GM20000 (cell line): ENCODE data around the gene ANAPC2.
A peak's percentile ranks its signal among the peaks of the same experiment; 100 is the strongest.

Source experiments
- DNase-seq: peaks from one replicate; pipeline ENCODE4 v3.0.0; 2012; ENCODE audit warnings: low spot score
- TF ChIP-seq, protein P1 (sequence below): IDR thresholded peaks from 2 replicates; pipeline ENCODE4 v1.5.1; 2012; ENCODE audit warnings: mild to moderate bottlenecking, control low read depth; ENCODE audit errors: extremely low read depth, missing control alignments

ANAPC2 gene

DNA sequence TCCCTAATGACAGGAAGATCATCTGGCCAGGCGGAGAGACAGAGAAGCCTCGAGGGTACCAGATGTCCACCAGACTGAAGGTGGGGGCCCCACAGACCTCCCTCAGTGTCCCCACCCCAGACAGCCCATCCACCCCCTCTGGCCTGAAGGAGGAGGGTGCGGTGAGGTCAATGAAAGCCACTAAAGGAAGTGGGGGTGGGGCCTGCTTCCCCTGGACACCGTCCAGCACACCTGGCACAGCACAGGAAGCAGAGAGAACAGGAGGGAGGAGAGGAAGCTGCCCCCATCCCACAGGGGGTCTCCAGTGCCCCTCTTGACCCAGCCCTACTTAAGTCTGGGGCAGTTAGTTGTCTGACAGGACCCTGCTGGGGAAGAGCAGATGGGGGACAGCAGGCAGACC is 29.7 kb downstream of the ANAPC2 start:
- TF ChIP-seq, protein P1, sequence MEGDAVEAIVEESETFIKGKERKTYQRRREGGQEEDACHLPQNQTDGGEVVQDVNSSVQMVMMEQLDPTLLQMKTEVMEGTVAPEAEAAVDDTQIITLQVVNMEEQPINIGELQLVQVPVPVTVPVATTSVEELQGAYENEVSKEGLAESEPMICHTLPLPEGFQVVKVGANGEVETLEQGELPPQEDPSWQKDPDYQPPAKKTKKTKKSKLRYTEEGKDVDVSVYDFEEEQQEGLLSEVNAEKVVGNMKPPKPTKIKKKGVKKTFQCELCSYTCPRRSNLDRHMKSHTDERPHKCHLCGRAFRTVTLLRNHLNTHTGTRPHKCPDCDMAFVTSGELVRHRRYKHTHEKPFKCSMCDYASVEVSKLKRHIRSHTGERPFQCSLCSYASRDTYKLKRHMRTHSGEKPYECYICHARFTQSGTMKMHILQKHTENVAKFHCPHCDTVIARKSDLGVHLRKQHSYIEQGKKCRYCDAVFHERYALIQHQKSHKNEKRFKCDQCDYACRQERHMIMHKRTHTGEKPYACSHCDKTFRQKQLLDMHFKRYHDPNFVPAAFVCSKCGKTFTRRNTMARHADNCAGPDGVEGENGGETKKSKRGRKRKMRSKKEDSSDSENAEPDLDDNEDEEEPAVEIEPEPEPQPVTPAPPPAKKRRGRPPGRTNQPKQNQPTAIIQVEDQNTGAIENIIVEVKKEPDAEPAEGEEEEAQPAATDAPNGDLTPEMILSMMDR, result no peak
- DNase-seq, result no peak

DNA sequence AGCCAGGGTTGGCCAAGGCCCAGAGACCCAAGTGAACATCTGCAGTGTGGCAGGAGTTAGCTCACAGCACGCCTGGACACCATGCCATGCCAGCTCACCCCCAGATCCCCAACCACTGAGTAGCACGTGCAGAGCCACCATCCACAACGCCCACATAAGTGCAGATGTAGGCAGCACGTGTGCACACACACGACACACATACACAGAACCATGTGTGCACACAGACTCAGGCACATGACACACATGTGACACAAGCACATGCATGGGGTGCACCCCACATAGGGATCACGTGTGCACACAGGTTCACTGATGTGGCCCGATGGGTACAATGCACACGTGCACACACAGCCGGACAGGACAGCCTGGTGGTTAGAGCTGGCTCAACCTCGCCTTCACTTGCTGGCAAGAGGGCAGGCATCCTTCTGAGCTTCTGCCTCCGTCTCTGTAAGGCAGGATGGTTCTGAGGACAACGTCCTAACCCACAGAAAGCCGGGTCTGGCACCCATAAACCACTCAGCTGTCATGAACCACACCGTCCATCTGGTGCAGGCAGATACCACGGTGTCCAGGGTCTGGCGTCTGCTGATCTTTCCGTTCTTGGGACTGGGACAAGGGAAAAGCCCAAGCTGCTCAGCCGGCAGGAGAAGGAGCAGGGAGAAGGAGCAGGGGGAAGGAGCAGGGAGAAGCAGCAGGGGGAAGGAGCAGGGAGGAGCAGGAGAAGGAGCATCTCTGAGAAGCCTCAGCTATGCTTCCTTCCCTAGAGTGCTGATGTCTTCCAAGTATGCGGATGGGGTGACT is 30.5 kb downstream of the ANAPC2 start:
- no peak for DNase-seq
- TF ChIP-seq, protein P1, result no peak

DNA sequence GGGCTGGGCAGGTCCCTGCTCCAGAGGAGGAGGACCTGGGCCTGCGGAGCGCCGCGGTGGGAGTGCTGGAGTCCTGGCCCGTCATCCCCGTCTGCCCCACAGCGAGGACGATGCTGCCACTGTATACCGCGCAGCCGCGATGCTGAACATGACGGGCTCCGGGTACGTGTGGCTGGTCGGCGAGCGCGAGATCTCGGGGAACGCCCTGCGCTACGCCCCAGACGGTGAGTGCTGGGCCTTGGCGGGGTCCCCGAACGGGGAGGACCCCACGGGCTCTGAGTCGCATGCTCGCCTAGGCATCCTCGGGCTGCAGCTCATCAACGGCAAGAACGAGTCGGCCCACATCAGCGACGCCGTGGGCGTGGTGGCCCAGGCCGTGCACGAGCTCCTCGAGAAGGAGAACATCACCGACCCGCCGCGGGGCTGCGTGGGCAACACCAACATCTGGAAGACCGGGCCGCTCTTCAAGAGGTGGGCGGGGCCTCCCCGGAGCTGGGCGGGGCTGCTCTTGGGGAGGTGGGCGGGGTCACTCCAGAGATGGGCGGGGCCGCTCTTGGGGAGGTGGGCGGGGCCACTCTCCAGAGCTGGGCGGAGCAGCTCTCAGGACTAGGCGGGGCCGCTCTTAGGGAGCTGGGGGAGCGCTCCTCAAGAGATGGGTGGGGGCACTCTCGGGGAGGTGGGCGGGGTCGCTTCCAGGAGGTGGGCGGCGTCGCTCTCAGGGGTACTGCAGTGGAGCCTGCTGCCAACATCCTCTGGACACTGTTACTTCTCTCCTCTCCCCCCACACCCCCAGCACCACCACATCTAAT is 31.6 kb downstream of the ANAPC2 start:
- TF ChIP-seq, protein P1, result no peak
- peak; percentile 87 for DNase-seq

DNA sequence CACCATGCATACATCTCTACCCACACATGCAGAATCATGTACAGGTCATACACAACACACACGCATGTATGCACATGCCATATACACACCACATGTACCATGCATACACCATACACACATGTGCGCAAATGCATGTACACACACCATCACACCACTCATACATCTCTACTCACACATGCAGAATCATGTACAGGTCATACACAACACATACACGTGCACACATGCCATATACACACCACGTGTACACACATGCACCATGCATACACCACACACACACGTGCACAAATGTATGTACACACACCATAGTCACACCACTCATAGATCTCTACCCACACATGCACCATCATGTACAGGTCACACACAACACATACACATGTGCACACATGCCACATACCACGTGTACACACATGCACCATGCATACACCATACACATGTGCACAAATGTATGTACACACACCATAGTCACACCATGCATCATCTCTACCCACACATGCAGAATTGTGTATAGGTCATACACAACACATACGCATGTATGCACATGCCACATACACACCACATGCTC is 35.4 kb downstream of the ANAPC2 start:
- TF ChIP-seq, protein P1, result no peak
- DNase-seq, result no peak

DNA sequence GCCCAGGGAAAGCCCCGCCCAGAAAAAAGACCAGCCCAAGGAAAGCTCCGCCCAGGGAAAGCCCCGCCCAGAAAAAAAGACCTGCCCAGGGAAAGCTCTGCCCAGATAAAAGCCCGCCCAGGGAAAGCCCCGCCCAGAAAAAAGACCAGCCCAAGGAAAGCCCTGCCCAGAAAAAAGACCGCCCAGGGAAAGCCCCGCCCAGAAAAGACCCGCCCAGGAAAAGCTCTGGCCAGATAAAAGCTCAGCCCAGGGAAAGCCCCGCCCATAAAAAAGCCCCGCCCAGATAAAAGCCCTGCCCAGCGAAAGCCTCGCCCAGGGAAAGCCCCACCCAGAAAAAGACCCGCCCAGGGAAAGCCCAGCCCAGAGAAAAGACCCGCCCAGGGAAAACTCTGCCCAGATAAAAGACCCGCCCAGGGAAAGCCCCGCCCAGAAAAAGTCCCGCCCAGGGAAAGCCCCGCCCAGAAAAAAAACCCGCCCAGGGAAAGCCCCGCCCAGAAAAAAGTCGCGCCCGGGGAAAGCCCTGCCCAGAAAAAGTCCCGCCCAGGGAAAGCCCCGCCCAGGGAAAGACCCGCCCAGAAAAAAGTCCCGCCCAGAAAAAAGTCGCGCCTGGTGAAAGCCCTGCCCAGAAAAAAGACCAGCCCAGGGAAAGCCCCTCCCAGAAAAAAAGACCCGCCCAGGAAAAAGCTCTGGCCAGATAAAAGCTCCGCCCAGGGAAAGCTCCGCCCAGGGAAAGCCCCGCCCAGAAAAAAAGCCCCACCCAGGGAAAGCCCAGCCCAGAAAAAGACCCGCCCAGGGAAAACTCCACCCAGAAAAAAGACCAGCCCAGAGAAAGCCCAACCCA is 37.5 kb downstream of the ANAPC2 start:
- TF ChIP-seq, protein P1, result no peak
- peak; percentile 91 for DNase-seq

DNA sequence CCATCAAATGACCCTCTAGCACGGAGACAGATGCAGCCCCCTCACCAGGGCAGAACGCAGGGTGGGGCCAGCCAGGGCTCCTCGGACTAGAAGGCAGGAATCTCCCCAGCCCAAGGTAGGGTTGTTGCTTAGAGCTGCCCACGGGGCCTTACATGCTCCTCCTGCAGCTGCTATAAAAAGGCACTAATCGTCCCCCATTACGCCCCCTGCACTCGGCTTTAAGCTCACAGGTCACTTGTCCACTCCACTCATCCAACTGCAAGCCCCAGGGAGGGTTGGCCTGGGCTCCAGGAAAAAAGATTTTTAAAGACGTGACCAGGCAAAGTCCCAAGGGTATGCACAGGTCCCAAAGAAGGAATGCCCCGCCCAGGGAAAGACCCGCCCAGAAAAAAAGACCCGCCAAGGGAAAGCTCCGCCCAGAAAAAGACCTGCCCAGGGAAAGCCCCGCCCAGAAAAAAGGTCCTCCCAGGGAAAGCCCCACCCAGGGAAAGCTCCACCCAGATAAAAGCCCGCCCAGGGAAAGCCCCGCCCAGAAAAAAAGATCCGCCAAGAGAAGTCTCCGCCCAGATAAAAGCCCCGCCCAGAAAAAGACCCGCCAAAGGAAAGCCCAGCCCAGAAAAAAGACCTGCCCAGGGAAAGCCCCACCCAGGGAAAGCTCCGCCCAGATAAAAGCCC is 38.3 kb downstream of the ANAPC2 start:
- DNase-seq, result peak; percentile 94
- TF ChIP-seq, protein P1, result no peak
